WTC11 (cell line): ENCODE results near the gene ZNF467. TPM values are rescaled to one million over a fixed set of nuclear protein-coding genes. Genes with fewer than 3 reads are reported as not detected.

Experiments
- ATAC-seq: fragments of 200-7000 bp; cut with Tn5 transposase; 2 replicates; pipeline ENCODE4 v1.10.0; 2021; ENCODE audit warnings: mild to moderate bottlenecking, moderate library complexity
- CTCF ChIA-PET: fragments of 300-600 bp; sonication (Branson Sonifier 250); formaldehyde crosslinking; loops from one replicate; lab custom pipeline; 2021; ENCODE audit warnings: antibody characterized with exemption; lab: Charles Lee
- POLR2A ChIA-PET: fragments of 350-600 bp; sonication (Branson Sonifier 250); formaldehyde crosslinking; loops from one replicate; lab custom pipeline; 2021; ENCODE audit warnings: antibody characterized with exemption; lab: Charles Lee
- DNase-seq: peaks from one replicate; pipeline ENCODE4 v3.0.0; 2021; ENCODE audit warnings: low spot score
- H3K27ac Mint-ChIP-seq: 2 replicates; pipeline ENCODE4 v1.8.0; 2021; ENCODE audit warnings: mixed read lengths
- H3K27me3 Mint-ChIP-seq: 2 replicates; pipeline ENCODE4 v1.8.0; 2021; ENCODE audit warnings: low read depth, mild to moderate bottlenecking, moderate library complexity, mixed read lengths
- H3K36me3 Mint-ChIP-seq: 2 replicates; pipeline ENCODE4 v1.8.0; 2021; ENCODE audit warnings: mixed read lengths
- H3K4me1 Mint-ChIP-seq: 2 replicates; pipeline ENCODE4 v1.8.0; 2022; ENCODE audit warnings: mixed read lengths
- H3K4me3 Mint-ChIP-seq: 2 replicates; pipeline ENCODE4 v1.8.0; 2021; ENCODE audit warnings: mild to moderate bottlenecking, moderate library complexity, mixed read lengths
- H3K9me3 Mint-ChIP-seq: 2 replicates; pipeline ENCODE4 v1.8.0; 2021; ENCODE audit warnings: mixed read lengths
- CREB1 ChIP-seq: sonication (generic); formaldehyde crosslinking; IDR thresholded peaks from 2 replicates; pipeline ENCODE4 v1.8.0; 2023; ENCODE audit warnings: mild to moderate bottlenecking, missing genetic modification reagents
- CREM ChIP-seq: sonication (generic); formaldehyde crosslinking; IDR thresholded peaks from 2 replicates; pipeline ENCODE4 v1.8.1; 2022; ENCODE audit warnings: mild to moderate bottlenecking, missing genetic modification reagents, moderate library complexity
- FOXK1 ChIP-seq: sonication (generic); formaldehyde crosslinking; IDR thresholded peaks from 2 replicates; pipeline ENCODE4 v1.8.0; 2022; ENCODE audit warnings: mild to moderate bottlenecking, moderate library complexity, missing genetic modification reagents
- FOXP1 ChIP-seq: sonication (generic); formaldehyde crosslinking; IDR thresholded peaks from 2 replicates; pipeline ENCODE4 v1.8.0; 2022; ENCODE audit warnings: missing genetic modification reagents, mild to moderate bottlenecking, moderate library complexity, borderline replicate concordance
- KAT7 ChIP-seq: sonication (generic); formaldehyde crosslinking; IDR thresholded peaks from 2 replicates; pipeline ENCODE4 v1.8.1; 2023; ENCODE audit warnings: missing genetic modification reagents, mild to moderate bottlenecking, borderline replicate concordance
- PRRX2 ChIP-seq: fragments of 250-450 bp; sonication (Bioruptor Pico); IDR thresholded peaks from 2 replicates; pipeline ENCODE4 v1.8.0; 2021; ENCODE audit warnings: mild to moderate bottlenecking
- RELA ChIP-seq: sonication (generic); formaldehyde crosslinking; IDR thresholded peaks from 2 replicates; pipeline ENCODE4 v1.8.1; 2022; ENCODE audit warnings: missing genetic modification reagents, mild to moderate bottlenecking, borderline replicate concordance
- SMAD4 ChIP-seq: sonication (generic); formaldehyde crosslinking; IDR thresholded peaks from 2 replicates; pipeline ENCODE4 v1.8.0; 2022; ENCODE audit warnings: mild to moderate bottlenecking, missing genetic modification reagents
- TCF7 ChIP-seq: sonication (generic); formaldehyde crosslinking; IDR thresholded peaks from 2 replicates; pipeline ENCODE4 v1.8.0; 2022; ENCODE audit warnings: mild to moderate bottlenecking, low read depth, missing genetic modification reagents, moderate library complexity
- TEAD4 ChIP-seq: sonication (generic); formaldehyde crosslinking; IDR thresholded peaks from 2 replicates; pipeline ENCODE4 v1.8.0; 2022; ENCODE audit warnings: mild to moderate bottlenecking, missing genetic modification reagents
- ZBTB21 ChIP-seq: sonication (generic); formaldehyde crosslinking; IDR thresholded peaks from 2 replicates; pipeline ENCODE4 v1.8.1; 2023; ENCODE audit warnings: mild to moderate bottlenecking, missing genetic modification reagents, borderline replicate concordance
- ZNF317 ChIP-seq: sonication (generic); formaldehyde crosslinking; IDR thresholded peaks from 2 replicates; pipeline ENCODE4 v1.8.1; 2023; ENCODE audit warnings: low read depth, mild to moderate bottlenecking, moderate library complexity, missing genetic modification reagents, borderline replicate concordance
- ZNF396 ChIP-seq: fragments of 250-450 bp; sonication (Bioruptor Pico); IDR thresholded peaks from 2 replicates; pipeline ENCODE4 v1.8.0; 2021; ENCODE audit warnings: mild to moderate bottlenecking, moderate library complexity, borderline replicate concordance
- ZNF671 ChIP-seq: fragments of 250-450 bp; sonication (Bioruptor Pico); IDR thresholded peaks from 2 replicates; pipeline ENCODE4 v1.8.0; 2021; ENCODE audit warnings: mild to moderate bottlenecking
- total RNA-seq: library from RNA; stranded (reverse); gene quantifications from 3 replicates; pipeline ENCODE4 v1.2.3, GENCODE V29; 2021
- TF ChIP-seq, protein P1 (sequence below): sonication (generic); formaldehyde crosslinking; IDR thresholded peaks from 2 replicates; pipeline ENCODE4 v1.8.1; 2023; ENCODE audit warnings: mild to moderate bottlenecking, missing genetic modification reagents, moderate library complexity
- TF ChIP-seq, protein P2 (sequence below): sonication (generic); formaldehyde crosslinking; IDR thresholded peaks from 2 replicates; pipeline ENCODE4 v1.8.0; 2022; ENCODE audit warnings: mild to moderate bottlenecking, missing genetic modification reagents
- TF ChIP-seq, protein P3 (sequence below): sonication (generic); formaldehyde crosslinking; IDR thresholded peaks from 2 replicates; pipeline ENCODE4 v1.8.1; 2022; ENCODE audit warnings: low read depth, mild to moderate bottlenecking, moderate library complexity, missing genetic modification reagents, borderline replicate concordance
- TF ChIP-seq, protein P4 (sequence below): sonication (generic); formaldehyde crosslinking; IDR thresholded peaks from 2 replicates; pipeline ENCODE4 v1.8.1; 2022; ENCODE audit warnings: mild to moderate bottlenecking, missing genetic modification reagents, moderate library complexity, borderline replicate concordance
- TF ChIP-seq, protein P5 (sequence below): sonication (generic); formaldehyde crosslinking; IDR thresholded peaks from 2 replicates; pipeline ENCODE4 v1.8.1; 2022; ENCODE audit warnings: low read depth, missing genetic modification reagents, borderline replicate concordance
- TF ChIP-seq, protein P6 (sequence below): sonication (generic); formaldehyde crosslinking; IDR thresholded peaks from 2 replicates; pipeline ENCODE4 v1.8.0; 2023; ENCODE audit warnings: missing genetic modification reagents
- TF ChIP-seq, protein P7 (sequence below): fragments of 250-450 bp; sonication (Bioruptor Pico); conservative IDR thresholded peaks from 2 replicates; pipeline ENCODE4 v1.9.0; 2021; ENCODE audit warnings: mild to moderate bottlenecking

Gene ZNF467
- total RNA-seq, 1 experiment from 2014 or later, result 0.70 TPM

DNA sequence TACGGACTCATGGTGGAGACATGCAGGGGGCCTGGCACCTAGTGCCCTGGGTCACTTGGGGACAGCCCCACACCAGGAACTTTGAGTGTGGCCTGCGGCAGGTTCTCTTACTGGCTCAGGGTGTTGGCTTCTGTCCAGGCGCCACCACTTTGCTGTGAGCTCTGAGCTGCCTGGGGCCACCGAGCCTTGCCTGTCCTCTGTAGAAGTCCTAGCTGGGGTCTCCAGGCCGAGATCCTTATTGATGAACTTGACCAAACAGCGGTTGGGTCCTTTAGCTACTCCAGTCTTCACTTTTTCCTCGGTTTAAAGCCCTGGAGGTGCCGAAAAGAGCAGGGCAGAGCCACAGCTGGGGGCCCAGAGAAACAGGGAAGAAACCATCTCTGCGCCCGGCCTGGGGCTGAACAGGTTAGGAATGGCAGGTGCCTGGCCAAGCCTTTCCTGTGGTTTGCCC is 41.3 kb downstream of the ZNF467 start:
- CTCF ChIA-PET, result interaction anchor here (1.5 to 2.9 kb wide), 2 partner anchors 10 to 69 kb away, joined by 4 to 18 read pairs; no protein-coding TSS in a partner anchor
- no peaks in the 10 kb centered on the region for H3K4me1 Mint-ChIP-seq
- POLR2A ChIA-PET, result no interaction called here
- no peaks in the 10 kb centered on the region for H3K9me3 Mint-ChIP-seq
- 0 out of 2 replicates have a peak overlapping the region, but pooled peaks have one; percentile 23 for H3K27ac Mint-ChIP-seq
- DNase-seq, result no peak
- ATAC-seq, result no peak
- TF ChIP-seq SMAD4 (CRISPR knock-in tag) (no peak), TCF7 (CRISPR knock-in tag) (no peak), RELA (CRISPR knock-in tag) (no peak), CREB1 (CRISPR knock-in tag) (no peak), PRRX2 (CRISPR knock-in tag) (no peak), ZNF317 (no peak), ZNF671 (CRISPR knock-in tag) (no peak)
- TF ChIP-seq, protein P1, sequence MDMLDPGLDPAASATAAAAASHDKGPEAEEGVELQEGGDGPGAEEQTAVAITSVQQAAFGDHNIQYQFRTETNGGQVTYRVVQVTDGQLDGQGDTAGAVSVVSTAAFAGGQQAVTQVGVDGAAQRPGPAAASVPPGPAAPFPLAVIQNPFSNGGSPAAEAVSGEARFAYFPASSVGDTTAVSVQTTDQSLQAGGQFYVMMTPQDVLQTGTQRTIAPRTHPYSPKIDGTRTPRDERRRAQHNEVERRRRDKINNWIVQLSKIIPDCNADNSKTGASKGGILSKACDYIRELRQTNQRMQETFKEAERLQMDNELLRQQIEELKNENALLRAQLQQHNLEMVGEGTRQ (CRISPR knock-in tag), result no peak
- TF ChIP-seq, protein P2, sequence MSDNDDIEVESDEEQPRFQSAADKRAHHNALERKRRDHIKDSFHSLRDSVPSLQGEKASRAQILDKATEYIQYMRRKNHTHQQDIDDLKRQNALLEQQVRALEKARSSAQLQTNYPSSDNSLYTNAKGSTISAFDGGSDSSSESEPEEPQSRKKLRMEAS (CRISPR knock-in tag), result no peak
- TF ChIP-seq, protein P3, sequence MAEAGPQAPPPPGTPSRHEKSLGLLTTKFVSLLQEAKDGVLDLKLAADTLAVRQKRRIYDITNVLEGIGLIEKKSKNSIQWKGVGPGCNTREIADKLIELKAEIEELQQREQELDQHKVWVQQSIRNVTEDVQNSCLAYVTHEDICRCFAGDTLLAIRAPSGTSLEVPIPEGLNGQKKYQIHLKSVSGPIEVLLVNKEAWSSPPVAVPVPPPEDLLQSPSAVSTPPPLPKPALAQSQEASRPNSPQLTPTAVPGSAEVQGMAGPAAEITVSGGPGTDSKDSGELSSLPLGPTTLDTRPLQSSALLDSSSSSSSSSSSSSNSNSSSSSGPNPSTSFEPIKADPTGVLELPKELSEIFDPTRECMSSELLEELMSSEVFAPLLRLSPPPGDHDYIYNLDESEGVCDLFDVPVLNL (CRISPR knock-in tag), result no peak
- no peak overlapping the region for H3K4me3 Mint-ChIP-seq
- H3K36me3 Mint-ChIP-seq, result peaks cover 6% of the 10 kb centered on the region; the same call in 1 of the 2 replicates
- no peaks in the 10 kb centered on the region for H3K27me3 Mint-ChIP-seq

DNA sequence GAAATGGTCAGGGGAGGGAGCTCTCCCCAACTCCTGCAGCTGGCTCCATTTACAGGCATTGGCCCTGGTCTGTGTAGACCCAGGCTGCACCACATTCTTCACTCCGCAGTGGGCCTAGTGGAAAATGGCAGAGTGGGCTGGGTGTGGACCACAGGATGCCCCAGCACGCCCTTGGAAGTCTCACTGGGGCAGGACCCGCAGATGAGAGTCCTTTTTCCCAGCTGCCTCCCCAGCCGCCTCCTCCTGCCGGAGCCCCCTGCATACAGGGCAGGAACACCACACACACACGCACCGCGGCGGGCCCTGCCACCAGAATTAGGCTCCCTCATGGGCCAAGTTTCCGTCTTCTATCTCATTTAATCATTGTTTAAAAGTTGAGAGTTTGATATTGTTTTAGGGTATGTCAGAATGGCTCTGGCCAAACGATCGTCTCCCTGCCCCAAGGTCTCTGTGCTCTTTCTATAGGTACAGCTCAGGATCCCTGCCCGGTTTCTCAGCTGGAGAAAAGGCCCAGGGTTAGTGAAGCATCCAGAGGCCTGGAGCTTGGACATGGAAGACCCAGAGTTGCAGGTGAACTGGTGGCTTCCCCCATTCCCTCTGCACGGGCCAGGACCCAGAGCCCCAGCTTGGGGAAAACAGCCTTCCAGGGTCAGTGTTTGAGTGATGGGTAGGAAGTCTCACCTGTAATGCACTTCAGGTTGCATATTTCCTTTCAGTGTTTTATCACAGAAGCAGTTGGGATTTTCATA is 42.0 kb downstream of the ZNF467 start:
- ATAC-seq (no peak), DNase-seq (no peak)
- Mint-ChIP-seq H3K27me3 (no peaks in the 10 kb centered on the region), H3K4me1 (no peaks in the 10 kb centered on the region), H3K9me3 (no peaks in the 10 kb centered on the region), H3K27ac (peak overlapping the region; percentile 23; the same call in 1 of the 2 replicates), H3K4me3 (no peak overlapping the region), H3K36me3 (peaks cover 10% of the 10 kb centered on the region; the same call in 1 of the 2 replicates)
- TF ChIP-seq, protein P4, sequence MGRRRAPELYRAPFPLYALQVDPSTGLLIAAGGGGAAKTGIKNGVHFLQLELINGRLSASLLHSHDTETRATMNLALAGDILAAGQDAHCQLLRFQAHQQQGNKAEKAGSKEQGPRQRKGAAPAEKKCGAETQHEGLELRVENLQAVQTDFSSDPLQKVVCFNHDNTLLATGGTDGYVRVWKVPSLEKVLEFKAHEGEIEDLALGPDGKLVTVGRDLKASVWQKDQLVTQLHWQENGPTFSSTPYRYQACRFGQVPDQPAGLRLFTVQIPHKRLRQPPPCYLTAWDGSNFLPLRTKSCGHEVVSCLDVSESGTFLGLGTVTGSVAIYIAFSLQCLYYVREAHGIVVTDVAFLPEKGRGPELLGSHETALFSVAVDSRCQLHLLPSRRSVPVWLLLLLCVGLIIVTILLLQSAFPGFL, result no peak
- TF ChIP-seq, protein P5, sequence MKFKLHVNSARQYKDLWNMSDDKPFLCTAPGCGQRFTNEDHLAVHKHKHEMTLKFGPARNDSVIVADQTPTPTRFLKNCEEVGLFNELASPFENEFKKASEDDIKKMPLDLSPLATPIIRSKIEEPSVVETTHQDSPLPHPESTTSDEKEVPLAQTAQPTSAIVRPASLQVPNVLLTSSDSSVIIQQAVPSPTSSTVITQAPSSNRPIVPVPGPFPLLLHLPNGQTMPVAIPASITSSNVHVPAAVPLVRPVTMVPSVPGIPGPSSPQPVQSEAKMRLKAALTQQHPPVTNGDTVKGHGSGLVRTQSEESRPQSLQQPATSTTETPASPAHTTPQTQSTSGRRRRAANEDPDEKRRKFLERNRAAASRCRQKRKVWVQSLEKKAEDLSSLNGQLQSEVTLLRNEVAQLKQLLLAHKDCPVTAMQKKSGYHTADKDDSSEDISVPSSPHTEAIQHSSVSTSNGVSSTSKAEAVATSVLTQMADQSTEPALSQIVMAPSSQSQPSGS, result no peak
- no peak for TF ChIP-seq ZNF396 (CRISPR knock-in tag)
- TF ChIP-seq FOXK1 (CRISPR knock-in tag), result no peak
- TF ChIP-seq KAT7 (CRISPR knock-in tag), result no peak
- TF ChIP-seq ZNF671 (CRISPR knock-in tag), result no peak
- TF ChIP-seq FOXP1 (CRISPR knock-in tag), result no peak
- no peak for TF ChIP-seq ZBTB21 (CRISPR knock-in tag)
- TF ChIP-seq, protein P6, sequence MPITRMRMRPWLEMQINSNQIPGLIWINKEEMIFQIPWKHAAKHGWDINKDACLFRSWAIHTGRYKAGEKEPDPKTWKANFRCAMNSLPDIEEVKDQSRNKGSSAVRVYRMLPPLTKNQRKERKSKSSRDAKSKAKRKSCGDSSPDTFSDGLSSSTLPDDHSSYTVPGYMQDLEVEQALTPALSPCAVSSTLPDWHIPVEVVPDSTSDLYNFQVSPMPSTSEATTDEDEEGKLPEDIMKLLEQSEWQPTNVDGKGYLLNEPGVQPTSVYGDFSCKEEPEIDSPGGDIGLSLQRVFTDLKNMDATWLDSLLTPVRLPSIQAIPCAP (CRISPR knock-in tag), result no peak
- no peak for TF ChIP-seq TEAD4
- TF ChIP-seq CREM (CRISPR knock-in tag), result no peak
- TF ChIP-seq, protein P7, sequence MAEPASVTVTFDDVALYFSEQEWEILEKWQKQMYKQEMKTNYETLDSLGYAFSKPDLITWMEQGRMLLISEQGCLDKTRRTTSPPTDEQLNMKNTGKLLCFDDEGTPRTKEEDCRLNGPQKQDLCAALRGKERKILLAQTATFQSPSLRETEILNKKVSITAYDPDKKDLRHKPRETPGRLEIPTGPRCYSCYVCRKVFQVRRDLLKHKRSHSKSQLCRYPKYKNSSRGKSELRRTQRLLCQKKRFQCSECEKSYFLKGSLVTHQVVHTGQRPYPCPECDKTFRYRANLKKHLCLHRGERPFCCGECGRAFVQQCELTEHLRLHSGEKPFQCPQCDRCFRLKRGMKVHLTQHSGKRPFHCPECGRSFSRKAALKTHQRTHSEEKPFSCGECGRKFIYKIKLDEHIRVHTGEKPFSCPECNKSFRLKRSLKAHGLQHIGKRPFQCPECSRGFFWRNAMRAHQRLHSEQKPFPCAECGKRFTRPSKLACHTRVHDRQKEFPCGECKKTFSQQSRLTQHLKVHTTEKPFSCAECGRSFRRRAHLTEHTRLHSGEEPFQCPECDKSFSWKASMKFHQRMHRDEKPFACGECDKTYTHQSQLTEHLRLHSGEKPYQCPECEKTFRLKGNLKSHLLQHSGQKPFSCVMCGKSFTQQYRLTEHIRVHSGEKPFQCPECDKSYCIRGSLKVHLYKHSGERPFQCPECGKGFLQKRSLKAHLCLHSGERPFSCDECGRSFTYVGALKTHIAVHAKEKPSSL, result no peak
- ChIA-PET POLR2A (no interaction called here), CTCF (interaction anchor here (0.8 to 2.9 kb wide), 3 partner anchors 11 to 106 kb away, joined by 3 to 18 read pairs (median 5); no protein-coding TSS in a partner anchor)
